Thyroid gland (tissue), 4 donors: ENCODE results near the gene FOXK1. TPM values are rescaled to one million over a fixed set of nuclear protein-coding genes. Genes with fewer than 3 reads are reported as not detected.

ENCODE experiments used
- DNase-seq, 2 donors: peaks; one replicate each; pipeline ENCODE4 v3.0.0-alpha.2; 2019
- H3K27ac ChIP-seq, 3 donors: fragments of 200-600 bp; sonication (generic); 1 replicate in 2 of 3; 2 replicates in 1 of 3; pipeline ENCODE4 v1.5.1; 2016 to 2019; ENCODE audit warnings: mild to moderate bottlenecking in 1 of 3, moderate library complexity in 1 of 3
- H3K27me3 ChIP-seq: fragments of 200-600 bp; sonication (generic); one replicate; pipeline ENCODE4 v1.5.1; 2019
- H3K36me3 ChIP-seq, 2 donors: fragments of 200-600 bp; sonication (generic); one replicate each; pipeline ENCODE4 v1.5.1; 2016 to 2019
- H3K4me1 ChIP-seq, 2 donors: fragments of 200-600 bp; sonication (generic); one replicate each; pipeline ENCODE4 v1.5.1; 2017 to 2019
- H3K4me3 ChIP-seq, 3 donors: fragments of 200-600 bp; sonication (generic); replicated peaks in 1 of 3; 1 replicate in 2 of 3; 2 replicates in 1 of 3; pipeline ENCODE4 v1.5.1; 2016; ENCODE audit warnings: mild to moderate bottlenecking in 1 of 3
- H3K9me3 ChIP-seq: fragments of 200-600 bp; sonication (generic); one replicate; pipeline ENCODE4 v1.5.1; 2017
- POLR2A ChIP-seq, 2 donors: fragments of 450-650 bp; IDR thresholded peaks; one replicate each; pipeline ENCODE4 v1.6.1; 2017; ENCODE audit warnings: antibody characterized with exemption in 2 of 2, mild to moderate bottlenecking in 2 of 2, moderate library complexity in 1 of 2
- WGBS, 2 donors: methylation state at CpG; one replicate each; pipeline ENCODE4 v1.1.5; 2017; 5-methylcytosine and 5-hydroxymethylcytosine counted together
- intact Hi-C: fragments of 100-400 bp; cut with DNase I; formaldehyde crosslinking; loops from one replicate; pipeline ENCODE4 v1.15.1; 2023
- total RNA-seq, 4 donors: library from RNA; depleted of rRNA; stranded (reverse); fragments of >200 nt; gene quantifications; one replicate each; pipeline ENCODE4 v1.2.3, GENCODE V29; 2016
- TF ChIP-seq, protein P1 (sequence below), 6 experiments: fragments of 200-600 bp in 3 of 6; fragments of 450-650 bp in 3 of 6; sonication (generic) in 3 of 6; IDR thresholded peaks; one replicate each; pipeline ENCODE4 v1.5.1; 2016 to 2019; ENCODE audit warnings: antibody characterized with exemption in 6 of 6, mild to moderate bottlenecking in 2 of 6, inconsistent platforms in 1 of 6, moderate library complexity in 1 of 6

Gene FOXK1
- total RNA-seq, 4 donors from 2014 or later: 15.0 to 33.0 (median 20.7) TPM

GRCh38 chr7:4796453-4796852 is 114.4 kb downstream of the FOXK1 start:
- 89 to 91% methylated on average over 9 of the region's 9 CpGs for WGBS, 2 donors
- Histone ChIP-seq H3K36me3 (peaks cover 0 to 6% of the 10 kb centered on the region in 2 donors), H3K4me3 (no peak overlapping the region), H3K27me3 (no peaks in the 10 kb centered on the region), H3K9me3 (no peaks in the 10 kb centered on the region), H3K4me1 (peaks cover 4 to 6% of the 10 kb centered on the region in 2 donors), H3K27ac (no peak overlapping the region)
- TF ChIP-seq, protein P1, sequence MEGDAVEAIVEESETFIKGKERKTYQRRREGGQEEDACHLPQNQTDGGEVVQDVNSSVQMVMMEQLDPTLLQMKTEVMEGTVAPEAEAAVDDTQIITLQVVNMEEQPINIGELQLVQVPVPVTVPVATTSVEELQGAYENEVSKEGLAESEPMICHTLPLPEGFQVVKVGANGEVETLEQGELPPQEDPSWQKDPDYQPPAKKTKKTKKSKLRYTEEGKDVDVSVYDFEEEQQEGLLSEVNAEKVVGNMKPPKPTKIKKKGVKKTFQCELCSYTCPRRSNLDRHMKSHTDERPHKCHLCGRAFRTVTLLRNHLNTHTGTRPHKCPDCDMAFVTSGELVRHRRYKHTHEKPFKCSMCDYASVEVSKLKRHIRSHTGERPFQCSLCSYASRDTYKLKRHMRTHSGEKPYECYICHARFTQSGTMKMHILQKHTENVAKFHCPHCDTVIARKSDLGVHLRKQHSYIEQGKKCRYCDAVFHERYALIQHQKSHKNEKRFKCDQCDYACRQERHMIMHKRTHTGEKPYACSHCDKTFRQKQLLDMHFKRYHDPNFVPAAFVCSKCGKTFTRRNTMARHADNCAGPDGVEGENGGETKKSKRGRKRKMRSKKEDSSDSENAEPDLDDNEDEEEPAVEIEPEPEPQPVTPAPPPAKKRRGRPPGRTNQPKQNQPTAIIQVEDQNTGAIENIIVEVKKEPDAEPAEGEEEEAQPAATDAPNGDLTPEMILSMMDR (IDR thresholded peaks at IDR 0.05): no peak
- no peak for TF ChIP-seq POLR2A (IDR thresholded peaks at IDR 0.05)
- intact Hi-C loops: no loop called here
- DNase-seq: no peak

DNA sequence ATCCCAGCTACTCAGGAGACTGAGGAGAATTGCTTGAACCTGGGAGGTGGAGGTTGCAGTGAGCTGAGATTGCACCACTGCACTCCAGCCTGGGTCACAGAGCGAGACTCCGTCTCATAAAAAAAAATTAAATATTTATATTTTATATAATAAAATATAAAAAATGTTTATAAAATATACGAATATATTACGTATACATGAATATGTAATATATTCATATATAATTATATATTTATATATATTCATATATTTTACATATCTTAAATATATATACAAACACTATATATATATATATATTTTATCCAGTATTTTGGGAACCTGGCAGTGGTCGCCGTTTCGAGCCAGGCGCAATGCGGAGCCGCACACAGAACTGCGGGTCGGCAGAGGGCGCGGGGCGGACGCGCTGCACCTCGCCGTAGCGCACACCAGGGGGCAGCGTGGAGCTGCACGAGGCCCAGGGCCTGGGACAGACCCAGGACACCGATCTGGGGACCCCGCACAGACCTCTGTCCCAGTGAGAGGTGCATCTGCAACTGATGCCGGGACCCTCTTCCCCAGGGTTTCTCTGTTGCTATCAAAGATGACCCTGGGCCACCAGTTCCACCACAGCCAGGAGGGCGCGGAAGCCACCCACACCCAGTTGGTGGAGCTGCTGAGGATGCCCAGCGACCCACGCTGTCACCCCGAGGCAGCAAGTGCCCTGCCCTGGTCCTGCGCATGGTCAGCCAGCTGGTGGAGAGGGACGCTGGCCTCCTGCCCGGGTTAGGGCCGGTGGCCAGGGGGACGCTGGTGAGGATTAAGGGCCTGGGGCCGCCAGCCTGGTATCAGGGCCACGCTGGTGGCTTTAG is 116.0 kb downstream of the FOXK1 start:
- TF ChIP-seq, protein P1 (IDR thresholded peaks at IDR 0.05): peak; percentile 55 to 90 (median 66)
- no peak for TF ChIP-seq POLR2A (IDR thresholded peaks at IDR 0.05)
- H3K27ac ChIP-seq: no peak overlapping the region
- no peak overlapping the region for H3K4me3 ChIP-seq
- H3K9me3 ChIP-seq: no peaks in the 10 kb centered on the region
- H3K4me1 ChIP-seq: no peaks in the 10 kb centered on the region
- peak; percentile 32 to 35 for DNase-seq
- 20 to 26% methylated on average over 25 to 26 of the region's 37 CpGs for WGBS, 2 donors
- intact Hi-C loops: no loop called here
- H3K36me3 ChIP-seq: no peaks in the 10 kb centered on the region
- no peaks in the 10 kb centered on the region for H3K27me3 ChIP-seq

GRCh38 chr7:4798706-4799235 is 116.7 kb downstream of the FOXK1 start:
- Histone ChIP-seq H3K36me3 (no peaks in the 10 kb centered on the region), H3K4me3 (no peak overlapping the region), H3K9me3 (no peaks in the 10 kb centered on the region), H3K4me1 (no peaks in the 10 kb centered on the region), H3K27me3 (no peaks in the 10 kb centered on the region), H3K27ac (no peak overlapping the region)
- intact Hi-C loops: no loop called here
- TF ChIP-seq, protein P1 (IDR thresholded peaks at IDR 0.05): no peak
- no peak for TF ChIP-seq POLR2A (IDR thresholded peaks at IDR 0.05)
- 81 to 82% methylated on average over 10 to 11 of the region's 15 CpGs for WGBS, 2 donors
- no peak for DNase-seq

- Histone ChIP-seq H3K4me3 (no peak overlapping the region), H3K27me3 (no peaks in the 10 kb centered on the region), H3K4me1 (no peaks in the 10 kb centered on the region), H3K9me3 (no peaks in the 10 kb centered on the region), H3K36me3 (no peaks in the 10 kb centered on the region), H3K27ac (no peak overlapping the region)
- DNase-seq: no peak
- 87 to 88% methylated on average over 15 to 22 of the region's 39 CpGs for WGBS, 2 donors
- no peak for TF ChIP-seq POLR2A (IDR thresholded peaks at IDR 0.05)
- TF ChIP-seq, protein P1 (IDR thresholded peaks at IDR 0.05): no peak
- intact Hi-C loops: loop anchor here (10.0 kb wide), 1 partner anchor 285 kb away; no protein-coding TSS in a partner anchor
These were observed 117.6 kb downstream of the FOXK1 start for GRCh38 chr7:4799508-4800268.
